HG03039 (cell line): ENCODE results near the gene OR51F2.
"Not testable (repeated sequence)": the region's sequence is repeated elsewhere in the genome, so short reads cannot be mapped to it uniquely, and the experiment has no call there.

ENCODE experiments used
- ATAC-seq: cut with Tn5 transposase; IDR thresholded peaks from one replicate; pipeline ENCODE4 v1.9.1; 2021; ENCODE audit warnings: mild to moderate bottlenecking, moderate library complexity; ENCODE audit not compliant: unreplicated experiment

Gene OR51F2

GRCh38 chr11:4821021-4821420, at the start of gene OR51F2:
OR51F2 (plus strand) TSS chr11:4821321; CDS start chr11:4821422, 101 bp downstream.
- ATAC-seq, result no peak

GRCh38 chr11:4782454-4782853, 38.7 kb upstream of the OR51F2 start:
- ATAC-seq, result no peak

GRCh38 chr11:4797206-4797605, 23.9 kb upstream of the OR51F2 start:
- ATAC-seq, result no peak

- ATAC-seq, result no peak
Observed at GRCh38 chr11:4798427-4799183, 22.5 kb upstream of the OR51F2 start.

GRCh38 chr11:4801316-4801715, 19.8 kb upstream of the OR51F2 start:
- ATAC-seq, result not testable (repeated sequence)

- no peak for ATAC-seq
Observed at GRCh38 chr11:4804280-4804679, 16.8 kb upstream of the OR51F2 start, which contains the start of gene OR52R1. OR52R1 (minus strand) TSS chr11:4804380; CDS start chr11:4804380, 0 bp downstream.

GRCh38 chr11:4808476-4808875, 12.6 kb upstream of the OR51F2 start:
- no peak for ATAC-seq

GRCh38 chr11:4809246-4809645, 11.9 kb upstream of the OR51F2 start:
- ATAC-seq, result no peak

GRCh38 chr11:4825132-4825531, 4.0 kb downstream of the OR51F2 start:
- ATAC-seq, result no peak

- ATAC-seq, result no peak
Observed at GRCh38 chr11:4826425-4826824, 5.3 kb downstream of the OR51F2 start.

GRCh38 chr11:4830346-4830745, 9.2 kb downstream of the OR51F2 start:
- no peak for ATAC-seq

GRCh38 chr11:4830909-4831308, 9.8 kb downstream of the OR51F2 start:
- ATAC-seq, result no peak

GRCh38 chr11:4839851-4840549, 18.9 kb downstream of the OR51F2 start:
- ATAC-seq, result no peak

GRCh38 chr11:4848908-4849532, 27.9 kb downstream of the OR51F2 start, which contains the start of gene OR51S1:
OR51S1 (minus strand) TSS chr11:4849208; CDS start chr11:4849208, 0 bp downstream.
- no peak for ATAC-seq

- ATAC-seq, result no peak
Observed at GRCh38 chr11:4851033-4851432, 29.9 kb downstream of the OR51F2 start.

GRCh38 chr11:4854286-4854685, 33.2 kb downstream of the OR51F2 start:
- ATAC-seq, result not testable (repeated sequence)

GRCh38 chr11:4862447-4863236, 41.5 kb downstream of the OR51F2 start:
- no peak for ATAC-seq

GRCh38 chr11:4863876-4864275, 42.8 kb downstream of the OR51F2 start:
- no peak for ATAC-seq

- no peak for ATAC-seq
Observed at GRCh38 chr11:4865855-4866254, 44.7 kb downstream of the OR51F2 start.
